ENCODE measurements around the gene DTWD2. TPM values are rescaled to one million over a fixed set of nuclear protein-coding genes. Genes with fewer than 3 reads are reported as not detected.
A peak's percentile ranks its signal among the peaks of the same experiment; 100 is the strongest.

The DTWD2 gene
- total and polyA plus RNA-seq, 4 donors, result 7.1 to 25.1 (median 8.1) TPM

GRCh38 chr5:118806571-118806970 is 181.8 kb downstream of the DTWD2 start:
- Histone ChIP-seq H3K27ac (ENCODE audit: low read depth, low read length) (no peak overlapping the region), H3K4me3 (ENCODE audit: low read depth, low read length) (no peak overlapping the region)
- WGBS (ENCODE audit: insufficient coverage), result 93% methylated on average over 2 of the region's 4 CpGs

GRCh38 chr5:118802335-118802734 is 186.0 kb downstream of the DTWD2 start:
- no peaks in the 10 kb centered on the region for H3K9me3 ChIP-seq (ENCODE audit: control insufficient read depth, insufficient read depth, low read length)

More at GRCh38 chr5:118806571-118806970, 181.8 kb downstream of the DTWD2 start:
- Histone ChIP-seq H3K36me3 (ENCODE audit: control insufficient read depth, insufficient read depth, low read length) (no peaks in the 10 kb centered on the region), H3K4me1 (ENCODE audit: control insufficient read depth, insufficient read depth, low read length) (no peaks in the 10 kb centered on the region), H3K27me3 (ENCODE audit: control insufficient read depth, insufficient read depth, low read length) (no peaks in the 10 kb centered on the region), H3K9me3 (ENCODE audit: control insufficient read depth, insufficient read depth, low read length) (peaks cover 2% of the 10 kb centered on the region)
- no peak for DNase-seq (ENCODE audit: low read depth in 4 of 6, low spot score in 6 of 6)

GRCh38 chr5:118796081-118796480 is 192.3 kb downstream of the DTWD2 start:
- Histone ChIP-seq H3K27ac (ENCODE audit: low read depth, low read length) (no peak overlapping the region), H3K27me3 (ENCODE audit: control insufficient read depth, insufficient read depth, low read length) (no peaks in the 10 kb centered on the region), H3K4me1 (ENCODE audit: control insufficient read depth, insufficient read depth, low read length) (no peaks in the 10 kb centered on the region), H3K4me3 (ENCODE audit: low read depth, low read length) (no peak overlapping the region), H3K36me3 (ENCODE audit: control insufficient read depth, insufficient read depth, low read length) (no peaks in the 10 kb centered on the region), H3K9me3 (ENCODE audit: control insufficient read depth, insufficient read depth, low read length) (no peaks in the 10 kb centered on the region)
- WGBS (ENCODE audit: insufficient coverage), result 83% methylated on average over 3 of the region's 3 CpGs
- DNase-seq (ENCODE audit: low read depth in 4 of 6, low spot score in 6 of 6), result no peak

More at GRCh38 chr5:118802335-118802734, 186.0 kb downstream of the DTWD2 start:
- DNase-seq (ENCODE audit: low read depth in 4 of 6, low spot score in 6 of 6), result no peak
- Histone ChIP-seq H3K27me3 (ENCODE audit: control insufficient read depth, insufficient read depth, low read length) (no peaks in the 10 kb centered on the region), H3K4me3 (ENCODE audit: low read depth, low read length) (no peak overlapping the region), H3K27ac (ENCODE audit: low read depth, low read length) (no peak overlapping the region), H3K4me1 (ENCODE audit: control insufficient read depth, insufficient read depth, low read length) (no peaks in the 10 kb centered on the region), H3K36me3 (ENCODE audit: control insufficient read depth, insufficient read depth, low read length) (no peaks in the 10 kb centered on the region)
- no CpG with 5 or more reads among the region's 2 CpGs for WGBS (ENCODE audit: insufficient coverage)

DNA sequence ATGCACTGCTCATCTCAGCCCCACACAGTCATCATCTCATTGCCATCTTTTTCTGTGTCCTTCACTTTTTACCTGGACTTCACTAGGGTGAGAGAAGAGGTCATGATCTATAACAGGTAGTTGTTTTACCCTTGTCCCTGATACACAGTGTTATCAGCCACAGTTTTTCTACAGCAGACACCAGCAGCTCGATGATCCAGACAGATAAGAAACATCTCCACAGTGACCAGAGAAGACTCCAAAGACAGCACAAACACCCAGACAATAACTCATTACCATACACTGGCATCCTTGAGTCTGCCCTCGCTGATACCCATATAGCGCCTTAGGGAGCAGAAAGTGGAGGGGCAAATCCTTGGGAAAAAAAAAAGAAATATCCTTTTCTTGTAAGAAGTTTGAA is 194.1 kb downstream of the DTWD2 start:
- WGBS (ENCODE audit: insufficient coverage), result no CpG with 5 or more reads among the region's 3 CpGs
- no peak overlapping the region for H3K4me3 ChIP-seq (ENCODE audit: low read depth, low read length)
- no peaks in the 10 kb centered on the region for H3K27me3 ChIP-seq (ENCODE audit: control insufficient read depth, insufficient read depth, low read length)
- H3K9me3 ChIP-seq (ENCODE audit: control insufficient read depth, insufficient read depth, low read length), result no peaks in the 10 kb centered on the region
- H3K4me1 ChIP-seq (ENCODE audit: control insufficient read depth, insufficient read depth, low read length), result no peaks in the 10 kb centered on the region
- DNase-seq (ENCODE audit: low read depth in 4 of 6, low spot score in 6 of 6), result no peak
- no peak overlapping the region for H3K27ac ChIP-seq (ENCODE audit: low read depth, low read length)
- no peaks in the 10 kb centered on the region for H3K36me3 ChIP-seq (ENCODE audit: control insufficient read depth, insufficient read depth, low read length)

DNA sequence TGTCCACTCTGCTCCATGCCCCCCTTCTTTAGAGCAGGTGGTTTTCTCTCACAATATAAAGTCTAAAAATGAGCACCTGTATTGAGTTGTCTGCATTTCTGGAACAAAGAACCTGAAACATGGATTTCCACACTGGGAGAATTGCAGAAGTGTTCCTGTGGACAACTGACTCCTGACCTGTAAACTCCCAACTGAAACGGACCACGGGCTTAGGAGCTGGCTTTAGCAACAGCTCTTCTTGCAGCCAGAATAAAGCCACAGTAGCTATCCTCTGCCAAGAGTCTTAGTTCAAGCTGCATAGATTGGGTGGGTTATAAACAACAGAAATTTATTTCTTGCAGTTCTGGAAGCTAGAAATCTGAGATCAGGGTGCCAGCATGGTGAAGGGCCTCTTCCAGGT is 194.7 kb downstream of the DTWD2 start:
- no peak overlapping the region for H3K27ac ChIP-seq (ENCODE audit: low read depth, low read length)
- H3K4me3 ChIP-seq (ENCODE audit: low read depth, low read length), result no peak overlapping the region
- H3K27me3 ChIP-seq (ENCODE audit: control insufficient read depth, insufficient read depth, low read length), result no peaks in the 10 kb centered on the region
- H3K9me3 ChIP-seq (ENCODE audit: control insufficient read depth, insufficient read depth, low read length), result no peaks in the 10 kb centered on the region
- WGBS (ENCODE audit: insufficient coverage), result 18% methylated on average over 2 of the region's 2 CpGs
- no peak for DNase-seq (ENCODE audit: low read depth in 4 of 6, low spot score in 6 of 6)
- no peaks in the 10 kb centered on the region for H3K36me3 ChIP-seq (ENCODE audit: control insufficient read depth, insufficient read depth, low read length)
- no peaks in the 10 kb centered on the region for H3K4me1 ChIP-seq (ENCODE audit: control insufficient read depth, insufficient read depth, low read length)

GRCh38 chr5:118793091-118793490 is 195.3 kb downstream of the DTWD2 start:
- WGBS (ENCODE audit: insufficient coverage), result 100% methylated on average over 1 of the region's 3 CpGs
- no peaks in the 10 kb centered on the region for H3K27me3 ChIP-seq (ENCODE audit: control insufficient read depth, insufficient read depth, low read length)
- no peaks in the 10 kb centered on the region for H3K4me1 ChIP-seq (ENCODE audit: control insufficient read depth, insufficient read depth, low read length)
- no peak for DNase-seq (ENCODE audit: low read depth in 4 of 6, low spot score in 6 of 6)
- no peak overlapping the region for H3K4me3 ChIP-seq (ENCODE audit: low read depth, low read length)
- no peaks in the 10 kb centered on the region for H3K9me3 ChIP-seq (ENCODE audit: control insufficient read depth, insufficient read depth, low read length)
- no peak overlapping the region for H3K27ac ChIP-seq (ENCODE audit: low read depth, low read length)
- no peaks in the 10 kb centered on the region for H3K36me3 ChIP-seq (ENCODE audit: control insufficient read depth, insufficient read depth, low read length)

- 51% methylated on average over 2 of the region's 7 CpGs for WGBS (ENCODE audit: insufficient coverage)
- no peaks in the 10 kb centered on the region for H3K36me3 ChIP-seq (ENCODE audit: control insufficient read depth, insufficient read depth, low read length)
- peak overlapping the region; percentile 71 for H3K27ac ChIP-seq (ENCODE audit: low read depth, low read length)
- H3K9me3 ChIP-seq (ENCODE audit: control insufficient read depth, insufficient read depth, low read length), result no peaks in the 10 kb centered on the region
- H3K27me3 ChIP-seq (ENCODE audit: control insufficient read depth, insufficient read depth, low read length), result no peaks in the 10 kb centered on the region
- H3K4me3 ChIP-seq (ENCODE audit: low read depth, low read length), result no peak overlapping the region
- no peaks in the 10 kb centered on the region for H3K4me1 ChIP-seq (ENCODE audit: control insufficient read depth, insufficient read depth, low read length)
- DNase-seq (ENCODE audit: low read depth in 4 of 6, low spot score in 6 of 6), result peak; percentile 49 to 96 (median 72)
Observed at GRCh38 chr5:118791926-118792734, 196.2 kb downstream of the DTWD2 start.

DNA sequence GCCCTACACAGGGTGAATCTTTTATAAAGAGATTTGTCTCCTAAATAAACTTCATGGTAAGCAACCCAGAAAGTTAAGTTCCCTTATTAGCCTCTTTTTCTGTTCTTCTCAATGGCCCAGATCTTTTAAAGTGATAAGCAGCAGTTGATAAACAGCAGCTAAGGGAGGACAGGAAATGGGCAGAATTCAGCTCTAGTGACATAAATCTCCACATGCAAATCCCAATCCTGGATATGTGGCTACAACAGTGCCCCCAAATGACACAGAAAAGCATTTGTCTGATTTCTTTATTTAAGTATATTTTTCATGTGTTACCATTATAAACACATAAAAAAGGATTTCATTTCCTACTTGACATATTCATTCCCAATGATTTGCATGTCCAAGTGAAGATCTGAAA is 199.0 kb downstream of the DTWD2 start:
- no peaks in the 10 kb centered on the region for H3K4me1 ChIP-seq (ENCODE audit: control insufficient read depth, insufficient read depth, low read length)
- no peak overlapping the region for H3K27ac ChIP-seq (ENCODE audit: low read depth, low read length)
- H3K36me3 ChIP-seq (ENCODE audit: control insufficient read depth, insufficient read depth, low read length), result no peaks in the 10 kb centered on the region
- peak in 1 of 6 donors; percentile 24 for DNase-seq (ENCODE audit: low read depth in 4 of 6, low spot score in 6 of 6)
- no peaks in the 10 kb centered on the region for H3K9me3 ChIP-seq (ENCODE audit: control insufficient read depth, insufficient read depth, low read length)
- H3K4me3 ChIP-seq (ENCODE audit: low read depth, low read length), result no peak overlapping the region
- H3K27me3 ChIP-seq (ENCODE audit: control insufficient read depth, insufficient read depth, low read length), result no peaks in the 10 kb centered on the region

- Histone ChIP-seq H3K9me3 (ENCODE audit: control insufficient read depth, insufficient read depth, low read length) (no peaks in the 10 kb centered on the region), H3K36me3 (ENCODE audit: control insufficient read depth, insufficient read depth, low read length) (no peaks in the 10 kb centered on the region), H3K27ac (ENCODE audit: low read depth, low read length) (no peak overlapping the region), H3K27me3 (ENCODE audit: control insufficient read depth, insufficient read depth, low read length) (no peaks in the 10 kb centered on the region), H3K4me3 (ENCODE audit: low read depth, low read length) (no peak overlapping the region), H3K4me1 (ENCODE audit: control insufficient read depth, insufficient read depth, low read length) (no peaks in the 10 kb centered on the region)
- no peak for DNase-seq (ENCODE audit: low read depth in 4 of 6, low spot score in 6 of 6)
- WGBS (ENCODE audit: insufficient coverage), result 96% methylated on average over 2 of the region's 2 CpGs
Observed at GRCh38 chr5:118788351-118788750, 200.0 kb downstream of the DTWD2 start.
